ENCODE data around the gene RTP5. TPM values are rescaled to one million over a fixed set of nuclear protein-coding genes. Genes with fewer than 3 reads are reported as not detected.

RTP5 gene
- total RNA-seq, 1 experiment from 2014 or later = not detected

- H3K9me3 ChIP-seq (ENCODE audit: control insufficient read depth, low read depth, low read length) = no peaks in the 10 kb centered on the region
- Mint-ChIP-seq H3K9me3 (peaks cover 15 to 18% of the 10 kb centered on the region in 2 experiments), H3K27me3 (ENCODE audit: low read depth) (peaks cover 12% of the 10 kb centered on the region), H3K4me3 (no peak overlapping the region), H3K27ac (no peak overlapping the region), H3K36me3 (ENCODE audit: insufficient read depth in 1 of 3, low read depth in 3 of 3) (peaks cover 0 to 7% (median 4%) of the 10 kb centered on the region in 3 experiments; a peak in 4 of 7 replicates), H3K4me1 (peaks cover 0 to 6% of the 10 kb centered on the region in 2 experiments; a peak in 2 of 4 replicates)
- no peak overlapping the region for H2BK12ac ChIP-seq (ENCODE audit: insufficient read length, low read depth, low read length)
- no peak overlapping the region for H2BK15ac ChIP-seq (ENCODE audit: low read depth, low read length)
- no peak overlapping the region for H4K8ac ChIP-seq (replicated peaks; ENCODE audit: insufficient read length, low read depth, low read length)
- TF ChIP-seq, protein P1, sequence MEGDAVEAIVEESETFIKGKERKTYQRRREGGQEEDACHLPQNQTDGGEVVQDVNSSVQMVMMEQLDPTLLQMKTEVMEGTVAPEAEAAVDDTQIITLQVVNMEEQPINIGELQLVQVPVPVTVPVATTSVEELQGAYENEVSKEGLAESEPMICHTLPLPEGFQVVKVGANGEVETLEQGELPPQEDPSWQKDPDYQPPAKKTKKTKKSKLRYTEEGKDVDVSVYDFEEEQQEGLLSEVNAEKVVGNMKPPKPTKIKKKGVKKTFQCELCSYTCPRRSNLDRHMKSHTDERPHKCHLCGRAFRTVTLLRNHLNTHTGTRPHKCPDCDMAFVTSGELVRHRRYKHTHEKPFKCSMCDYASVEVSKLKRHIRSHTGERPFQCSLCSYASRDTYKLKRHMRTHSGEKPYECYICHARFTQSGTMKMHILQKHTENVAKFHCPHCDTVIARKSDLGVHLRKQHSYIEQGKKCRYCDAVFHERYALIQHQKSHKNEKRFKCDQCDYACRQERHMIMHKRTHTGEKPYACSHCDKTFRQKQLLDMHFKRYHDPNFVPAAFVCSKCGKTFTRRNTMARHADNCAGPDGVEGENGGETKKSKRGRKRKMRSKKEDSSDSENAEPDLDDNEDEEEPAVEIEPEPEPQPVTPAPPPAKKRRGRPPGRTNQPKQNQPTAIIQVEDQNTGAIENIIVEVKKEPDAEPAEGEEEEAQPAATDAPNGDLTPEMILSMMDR (conservative IDR thresholded peaks at IDR 0.05) = no peak
- no peaks in the 10 kb centered on the region for H4K20me1 ChIP-seq (ENCODE audit: control insufficient read depth, insufficient read depth, insufficient read length)
- no peak overlapping the region for H3T11ph ChIP-seq (ENCODE audit: low read length)
- H3K18ac ChIP-seq (ENCODE audit: insufficient read length, low read depth, low read length) = no peak overlapping the region
- H2AFZ ChIP-seq (ENCODE audit: low read length) = no peak overlapping the region
- H2AK5ac ChIP-seq (ENCODE audit: insufficient read length, low read length) = no peak overlapping the region
- H4K91ac ChIP-seq (ENCODE audit: insufficient read length, low read depth, low read length) = no peak overlapping the region
- no peak overlapping the region for H2BK20ac ChIP-seq (ENCODE audit: low read depth, low read length, poor library complexity, severe bottlenecking)
- no peaks in the 10 kb centered on the region for H3K79me1 ChIP-seq (ENCODE audit: insufficient read depth, low read depth, low read length, poor library complexity, severe bottlenecking)
- H3K4me1 ChIP-seq (ENCODE audit: insufficient read depth, low read length) = no peaks in the 10 kb centered on the region
- H4K5ac ChIP-seq (ENCODE audit: insufficient read length, low read depth, low read length) = no peak overlapping the region
- no peak overlapping the region for H3K9ac ChIP-seq (ENCODE audit: extremely low read depth, insufficient read length, low read length)
- H3K27ac ChIP-seq (ENCODE audit: insufficient read length, low read depth, low read length) = no peak overlapping the region
- H3K56ac ChIP-seq (ENCODE audit: insufficient read length, low read depth, low read length) = no peak overlapping the region
- no peaks in the 10 kb centered on the region for H3K27me3 ChIP-seq (ENCODE audit: insufficient read depth, low read length)
- H3K4ac ChIP-seq (ENCODE audit: low read depth, low read length) = no peak overlapping the region
- no peak overlapping the region for H2BK120ac ChIP-seq (ENCODE audit: low read depth, low read length, poor library complexity, severe bottlenecking)
- no peak overlapping the region for H2BK5ac ChIP-seq (ENCODE audit: insufficient read length, low read length)
- no peak for DNase-seq
- no peaks in the 10 kb centered on the region for H3K23me2 ChIP-seq (ENCODE audit: insufficient read length, low read depth, low read length, poor library complexity, severe bottlenecking)
- no peak overlapping the region for H3K23ac ChIP-seq (ENCODE audit: insufficient read length, low read depth, low read length)
- WGBS (ENCODE audit: extremely low coverage, insufficient read length, low lambda C conversion rate) = no CpG with 5 or more reads among the region's 38 CpGs
- H3K14ac ChIP-seq (ENCODE audit: insufficient read depth, low read length) = no peak overlapping the region
- no peaks in the 10 kb centered on the region for H3K79me2 ChIP-seq (ENCODE audit: insufficient read depth, low read length)
- no peak overlapping the region for H3K4me2 ChIP-seq (ENCODE audit: insufficient read depth, insufficient read length, low read length)
These were observed 2.2 kb downstream of the RTP5 start for GRCh38 chr2:241871538-241872312.

All from H9 (cell line).